NOMO-1 (cell line): ENCODE measurements around the gene ZNF175.

Experiments
- DNase-seq, 2 experiments: peaks; one replicate each; lab custom pipeline; 2025; ENCODE audit not compliant: unreplicated experiment in 2 of 2; lab: John Stamatoyannopoulos, UW

The ZNF175 gene

GRCh38 chr19:51587264-51588191 lies 16.4 kb downstream of the ZNF175 start:
- no peak for DNase-seq

GRCh38 chr19:51589511-51589910 lies 18.4 kb downstream of the ZNF175 start:
- no peak for DNase-seq

- no peak for DNase-seq
Measured at GRCh38 chr19:51590441-51590840, 19.4 kb downstream of the ZNF175 start.

- DNase-seq = no peak
Measured at GRCh38 chr19:51592521-51592920, 21.4 kb downstream of the ZNF175 start.

GRCh38 chr19:51593138-51593890 lies 22.2 kb downstream of the ZNF175 start:
- DNase-seq = no peak

GRCh38 chr19:51593969-51594773 lies 23.1 kb downstream of the ZNF175 start:
- peak; percentile 95 to 97 for DNase-seq

GRCh38 chr19:51594774-51595109 lies 23.7 kb downstream of the ZNF175 start:
- no peak for DNase-seq

- DNase-seq = peak; percentile 19 to 23
Measured at GRCh38 chr19:51595190-51596175, 24.4 kb downstream of the ZNF175 start.

- no peak for DNase-seq
Measured at GRCh38 chr19:51598159-51598915, 27.3 kb downstream of the ZNF175 start.

GRCh38 chr19:51599084-51599483 lies 28.0 kb downstream of the ZNF175 start:
- DNase-seq = no peak

GRCh38 chr19:51600940-51601580 lies 30.0 kb downstream of the ZNF175 start:
- no peak for DNase-seq

- no peak for DNase-seq
Measured at GRCh38 chr19:51602189-51602854, 31.2 kb downstream of the ZNF175 start.

- peak; percentile 86 to 88 for DNase-seq
Measured at GRCh38 chr19:51607077-51607476, 36.0 kb downstream of the ZNF175 start.

- peak; percentile 65 to 76 for DNase-seq
Measured at GRCh38 chr19:51607920-51608562, 37.0 kb downstream of the ZNF175 start.

GRCh38 chr19:51610576-51610975 lies 39.5 kb downstream of the ZNF175 start:
- no peak for DNase-seq

GRCh38 chr19:51614789-51615188 lies 43.7 kb downstream of the ZNF175 start:
- DNase-seq = no peak

GRCh38 chr19:51615991-51616390 lies 44.9 kb downstream of the ZNF175 start:
- no peak for DNase-seq

GRCh38 chr19:51621178-51621577 lies 50.1 kb downstream of the ZNF175 start:
- DNase-seq = peak; percentile 89 to 98
